Left renal cortex interstitium (tissue), 4 donors: ENCODE data around the gene CCDC30. TPM values are rescaled to one million over a fixed set of nuclear protein-coding genes. Genes with fewer than 3 reads are reported as not detected.

Experiments used
- DNase-seq, 4 donors: peaks; one replicate each; pipeline ENCODE4 v3.0.0-alpha.2; 2013; ENCODE audit warnings: low read depth in 4 of 4, low spot score in 2 of 4, missing footprints in 1 of 4
- polyA plus RNA-seq, 4 donors: library from polyadenylated mRNA; unstranded; fragments of 120-200 nt; gene quantifications; one replicate each; pipeline ENCODE4 v1.2.1, GENCODE V29; 2013; ENCODE audit not compliant: insufficient read length in 4 of 4

The CCDC30 gene
- polyA plus RNA-seq, 4 donors = 13.1 to 23.0 (median 18.9) TPM

DNA sequence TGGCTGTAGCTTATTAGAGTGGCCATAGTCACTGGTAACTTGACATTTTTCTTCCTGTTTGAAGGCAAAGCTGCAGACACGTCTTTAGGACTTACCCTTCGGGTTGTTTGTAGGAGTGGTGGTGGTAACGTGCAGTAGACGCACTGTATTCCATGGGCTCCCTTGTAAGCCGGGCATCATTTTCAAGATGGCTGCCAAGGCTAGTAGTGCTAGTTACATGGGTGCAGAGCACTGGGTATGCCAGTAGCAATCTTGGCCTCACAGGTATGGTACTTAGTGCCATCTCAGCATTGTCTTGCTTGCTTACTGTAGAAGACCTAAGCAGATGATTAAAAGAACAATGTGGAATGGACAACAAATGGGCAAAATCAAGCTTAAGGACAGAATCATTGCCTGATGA is 221.1 kb downstream of the CCDC30 start:
- no peak for DNase-seq

GRCh38 chr1:42686418-42686817 is 223.3 kb downstream of the CCDC30 start:
- no peak for DNase-seq

DNA sequence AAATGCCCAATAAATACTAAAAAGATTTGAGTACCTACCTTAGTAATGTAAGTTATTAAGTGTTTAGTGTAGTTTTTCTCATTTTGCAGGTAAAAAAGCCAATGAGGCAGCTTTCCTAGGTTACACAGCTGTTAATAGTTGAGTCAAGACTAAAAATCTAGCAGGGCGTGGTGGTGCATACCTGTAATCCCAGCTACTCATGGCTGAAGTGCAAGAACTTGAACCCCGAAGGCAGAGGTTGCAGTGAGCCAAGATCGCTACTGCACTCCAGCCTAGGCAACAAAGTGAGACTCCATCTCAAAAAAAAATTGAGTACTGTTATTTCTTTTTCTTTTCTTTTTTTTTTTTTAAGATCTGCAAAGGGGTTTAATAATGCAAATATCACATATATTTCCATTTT is 226.8 kb downstream of the CCDC30 start:
- no peak for DNase-seq

DNA sequence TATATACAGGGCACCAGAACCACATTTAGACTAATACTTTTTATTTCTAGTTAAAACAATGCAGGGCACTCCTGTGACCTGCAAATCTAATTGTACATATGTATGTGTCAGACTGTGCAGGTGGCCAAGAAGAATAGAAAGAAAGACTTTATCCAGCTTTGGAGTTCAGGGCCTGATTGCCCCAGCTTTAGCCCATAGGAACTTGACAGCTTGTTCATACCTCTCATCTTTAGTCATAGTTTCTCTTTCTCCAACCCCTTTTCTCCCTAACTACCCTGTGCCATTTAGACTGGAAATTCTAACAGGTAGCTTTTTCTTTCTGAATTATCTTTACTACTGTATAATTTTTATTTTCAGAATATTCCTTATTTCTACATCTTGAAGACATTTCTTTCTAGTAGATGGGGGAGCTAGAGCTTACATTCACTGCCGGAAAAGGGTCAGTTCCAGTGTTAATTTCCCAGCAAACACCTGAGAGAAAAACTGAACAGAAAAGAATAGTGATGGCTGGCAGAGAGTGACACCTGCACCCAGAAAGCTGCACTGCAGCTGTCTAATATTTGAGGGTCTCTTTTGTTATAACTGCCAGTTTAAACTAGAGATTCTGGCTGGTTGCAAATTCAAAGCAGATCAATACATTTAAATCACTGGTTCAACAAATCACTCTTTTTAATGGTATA is 227.5 kb downstream of the CCDC30 start:
- DNase-seq = no peak

GRCh38 chr1:42691157-42691498 is 228.0 kb downstream of the CCDC30 start:
- no peak for DNase-seq

GRCh38 chr1:42692461-42692860 is 229.4 kb downstream of the CCDC30 start:
- no peak for DNase-seq

GRCh38 chr1:42692911-42693310 is 229.8 kb downstream of the CCDC30 start:
- DNase-seq = no peak

- no peak for DNase-seq
These were observed 235.2 kb downstream of the CCDC30 start for GRCh38 chr1:42698081-42698813.

DNA sequence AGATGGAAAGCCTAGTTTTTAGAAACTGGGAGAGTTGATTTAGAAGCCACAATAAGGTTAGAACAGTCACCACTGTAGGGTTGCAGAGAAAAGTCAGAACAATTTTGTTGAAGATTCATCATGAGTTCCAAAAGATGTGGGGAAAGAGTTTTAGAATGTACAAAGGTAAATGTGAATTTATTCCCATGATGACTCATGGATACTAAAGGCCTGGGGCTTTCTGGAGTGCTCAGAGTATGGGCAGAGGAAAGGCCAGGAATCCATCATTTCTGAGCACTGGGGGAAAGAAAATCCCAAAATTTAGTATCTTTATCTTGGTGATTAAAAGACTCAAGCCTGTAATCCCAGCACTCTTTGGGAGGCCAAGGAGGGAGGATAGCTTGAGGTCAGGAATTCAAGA is 236.9 kb downstream of the CCDC30 start:
- no peak for DNase-seq

GRCh38 chr1:42703888-42704464 is 240.9 kb downstream of the CCDC30 start:
- DNase-seq = no peak

Other genes starting within 250 kb of the CCDC30 start
- gene FOXJ3, start 128.1 kb upstream of the CCDC30 start, polyA plus RNA-seq = 10 to 100 TPM; 32.8 to 52.7 (median 43.7) TPM
- under 1 TPM; 0.44 to 0.85 (median 0.58) TPM for gene RIMKLA, start 82.5 kb upstream of the CCDC30 start, polyA plus RNA-seq
- 1 to 10 TPM; 3.9 to 5.5 (median 4.3) TPM for gene ZMYND12, start 7.3 kb upstream of the CCDC30 start, polyA plus RNA-seq
- 10 to 100 TPM; 76.9 to 88.1 (median 83.7) TPM for gene PPCS, start 6.7 kb upstream of the CCDC30 start, polyA plus RNA-seq
- 10 to 100 TPM; 57.4 to 59.5 (median 58.1) TPM for gene PPIH, start 195.1 kb downstream of the CCDC30 start, polyA plus RNA-seq
- gene YBX1, start 219.1 kb downstream of the CCDC30 start, polyA plus RNA-seq = 100 to 1,000 TPM; 607 to 710 (median 647) TPM